ENCODE data around the gene TCEA3. TPM values are rescaled to one million over a fixed set of nuclear protein-coding genes. Genes with fewer than 3 reads are reported as not detected.

Gene TCEA3
- total RNA-seq, 1 donor from 2014 or later = 26.5 TPM

GRCh38 chr1:23400324-23401114 is 24.0 kb downstream of the TCEA3 start:
- Histone ChIP-seq H3K36me3 (peaks cover 0 to 4% of the 10 kb centered on the region in 2 donors), H3K27ac (no peak overlapping the region), H3K4me3 (no peak overlapping the region), H3K9me3 (no peaks in the 10 kb centered on the region), H3K4me1 (peaks cover 37% of the 10 kb centered on the region), H3K27me3 (no peaks in the 10 kb centered on the region)
- TF ChIP-seq POLR2AphosphoS5 (IDR thresholded peaks at IDR 0.05; ENCODE audit: insufficient read depth in 1 of 2, low read depth in 1 of 2) (no peak), POLR2A (IDR thresholded peaks at IDR 0.05) (no peak)
- TF ChIP-seq, protein P1, sequence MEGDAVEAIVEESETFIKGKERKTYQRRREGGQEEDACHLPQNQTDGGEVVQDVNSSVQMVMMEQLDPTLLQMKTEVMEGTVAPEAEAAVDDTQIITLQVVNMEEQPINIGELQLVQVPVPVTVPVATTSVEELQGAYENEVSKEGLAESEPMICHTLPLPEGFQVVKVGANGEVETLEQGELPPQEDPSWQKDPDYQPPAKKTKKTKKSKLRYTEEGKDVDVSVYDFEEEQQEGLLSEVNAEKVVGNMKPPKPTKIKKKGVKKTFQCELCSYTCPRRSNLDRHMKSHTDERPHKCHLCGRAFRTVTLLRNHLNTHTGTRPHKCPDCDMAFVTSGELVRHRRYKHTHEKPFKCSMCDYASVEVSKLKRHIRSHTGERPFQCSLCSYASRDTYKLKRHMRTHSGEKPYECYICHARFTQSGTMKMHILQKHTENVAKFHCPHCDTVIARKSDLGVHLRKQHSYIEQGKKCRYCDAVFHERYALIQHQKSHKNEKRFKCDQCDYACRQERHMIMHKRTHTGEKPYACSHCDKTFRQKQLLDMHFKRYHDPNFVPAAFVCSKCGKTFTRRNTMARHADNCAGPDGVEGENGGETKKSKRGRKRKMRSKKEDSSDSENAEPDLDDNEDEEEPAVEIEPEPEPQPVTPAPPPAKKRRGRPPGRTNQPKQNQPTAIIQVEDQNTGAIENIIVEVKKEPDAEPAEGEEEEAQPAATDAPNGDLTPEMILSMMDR (IDR thresholded peaks at IDR 0.05) = no peak
- intact Hi-C loops (cut with DNase I) = no loop called here
- no peak for DNase-seq (ENCODE audit: extremely low spot score in 2 of 2)

DNA sequence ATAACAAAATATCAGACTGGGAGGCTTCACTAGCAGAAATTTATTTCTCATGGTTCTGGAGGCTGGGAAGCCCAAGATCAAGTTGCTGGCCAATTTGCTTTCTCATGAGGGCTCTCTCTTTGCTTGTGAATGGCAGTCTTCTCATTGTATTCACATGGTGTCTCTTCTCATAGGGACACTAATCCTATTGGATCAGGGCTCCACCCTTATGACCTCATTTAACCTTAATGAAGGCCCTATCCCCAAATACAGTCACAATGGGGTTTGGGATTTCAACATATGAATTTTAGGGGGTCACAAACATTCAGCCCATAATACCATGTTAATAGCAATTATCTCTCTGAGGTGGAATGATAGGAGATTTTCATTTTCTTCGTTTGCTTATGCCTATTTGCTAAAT is 25.3 kb downstream of the TCEA3 start:
- no peak for DNase-seq (ENCODE audit: extremely low spot score in 2 of 2)
- Histone ChIP-seq H3K4me1 (peaks cover 45% of the 10 kb centered on the region), H3K27ac (no peak overlapping the region), H3K4me3 (no peak overlapping the region), H3K27me3 (no peaks in the 10 kb centered on the region), H3K36me3 (peaks cover 0 to 4% of the 10 kb centered on the region in 2 donors), H3K9me3 (no peaks in the 10 kb centered on the region)
- intact Hi-C loops (cut with DNase I) = no loop called here
- TF ChIP-seq, protein P1 (IDR thresholded peaks at IDR 0.05) = no peak
- no peak for TF ChIP-seq POLR2A (IDR thresholded peaks at IDR 0.05)
- no peak for TF ChIP-seq POLR2AphosphoS5 (IDR thresholded peaks at IDR 0.05; ENCODE audit: insufficient read depth in 1 of 2, low read depth in 1 of 2)

- no peaks in the 10 kb centered on the region for H3K9me3 ChIP-seq
- H3K4me1 ChIP-seq = peaks cover 44% of the 10 kb centered on the region
- no peaks in the 10 kb centered on the region for H3K27me3 ChIP-seq
- no peak overlapping the region for H3K4me3 ChIP-seq
- no peak for DNase-seq (ENCODE audit: extremely low spot score in 2 of 2)
- H3K36me3 ChIP-seq = peaks cover 0 to 4% of the 10 kb centered on the region in 2 donors
- TF ChIP-seq POLR2A (IDR thresholded peaks at IDR 0.05) (no peak), POLR2AphosphoS5 (IDR thresholded peaks at IDR 0.05; ENCODE audit: insufficient read depth in 1 of 2, low read depth in 1 of 2) (no peak)
- TF ChIP-seq, protein P1 (IDR thresholded peaks at IDR 0.05) = no peak
- intact Hi-C loops (cut with DNase I) = no loop called here
- H3K27ac ChIP-seq = no peak overlapping the region
Measured at GRCh38 chr1:23397908-23398307, 26.6 kb downstream of the TCEA3 start.

DNA sequence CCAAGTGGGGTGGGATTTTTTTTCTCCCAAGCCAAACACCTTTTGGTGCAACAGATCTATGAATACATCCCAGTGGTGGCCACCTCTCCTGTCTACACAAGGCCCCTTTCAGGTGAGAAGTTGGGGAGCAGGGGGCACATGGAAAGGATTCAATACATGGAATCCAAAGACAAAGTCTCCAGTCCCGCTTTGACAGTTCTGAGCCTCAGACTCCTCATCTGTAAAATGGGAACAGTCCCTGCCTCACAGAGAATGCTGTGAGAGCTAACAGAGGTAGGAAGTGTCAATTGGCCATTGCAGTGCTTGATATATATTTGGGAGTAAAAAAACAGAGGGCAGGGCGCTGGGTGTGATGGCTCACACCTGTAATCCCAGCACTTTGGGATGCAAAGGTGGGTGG is 28.2 kb downstream of the TCEA3 start:
- peaks cover 0 to 4% of the 10 kb centered on the region in 2 donors for H3K36me3 ChIP-seq
- peaks cover 36% of the 10 kb centered on the region for H3K4me1 ChIP-seq
- TF ChIP-seq POLR2AphosphoS5 (IDR thresholded peaks at IDR 0.05; ENCODE audit: insufficient read depth in 1 of 2, low read depth in 1 of 2) (no peak), POLR2A (IDR thresholded peaks at IDR 0.05) (no peak)
- TF ChIP-seq, protein P1 (IDR thresholded peaks at IDR 0.05) = no peak
- no peak for DNase-seq (ENCODE audit: extremely low spot score in 2 of 2)
- H3K4me3 ChIP-seq = no peak overlapping the region
- H3K27ac ChIP-seq = peak overlapping the region; percentile 64
- intact Hi-C loops (cut with DNase I) = no loop called here
- no peaks in the 10 kb centered on the region for H3K27me3 ChIP-seq
- no peaks in the 10 kb centered on the region for H3K9me3 ChIP-seq

- intact Hi-C loops (cut with DNase I) = no loop called here
- Histone ChIP-seq H3K4me3 (no peak overlapping the region), H3K4me1 (peaks cover 36% of the 10 kb centered on the region), H3K36me3 (peaks cover 0 to 4% of the 10 kb centered on the region in 2 donors), H3K27me3 (no peaks in the 10 kb centered on the region), H3K9me3 (no peaks in the 10 kb centered on the region), H3K27ac (peak overlapping the region; percentile 64)
- TF ChIP-seq POLR2A (IDR thresholded peaks at IDR 0.05) = no peak
- TF ChIP-seq, protein P1 (IDR thresholded peaks at IDR 0.05) = no peak
- no peak for TF ChIP-seq POLR2AphosphoS5 (IDR thresholded peaks at IDR 0.05; ENCODE audit: insufficient read depth in 1 of 2, low read depth in 1 of 2)
- no peak for DNase-seq (ENCODE audit: extremely low spot score in 2 of 2)
Measured at GRCh38 chr1:23395849-23396248, 28.7 kb downstream of the TCEA3 start.
